Ishikawa (cell line): ENCODE data around the gene ARMC2.

Source experiments
- CEBPB ChIP-seq: IDR thresholded peaks from 2 replicates; pipeline ENCODE4 v1.6.1; 2012
- CREB1 ChIP-seq: IDR thresholded peaks from 2 replicates; pipeline ENCODE4 v1.6.1; 2012; ENCODE audit warnings: low read depth
- EGR1 ChIP-seq: IDR thresholded peaks from 2 replicates; pipeline ENCODE4 v1.6.1; 2012
- EP300 ChIP-seq: IDR thresholded peaks from 2 replicates; pipeline ENCODE4 v1.6.1; 2012; ENCODE audit warnings: borderline replicate concordance
- FOXM1 ChIP-seq: IDR thresholded peaks from 2 replicates; pipeline ENCODE4 v1.6.1; 2012; ENCODE audit warnings: low read depth, borderline replicate concordance
- MAX ChIP-seq: IDR thresholded peaks from 2 replicates; pipeline ENCODE4 v1.6.1; 2012
- NFIC ChIP-seq: IDR thresholded peaks from 2 replicates; pipeline ENCODE4 v1.6.1; 2012
- RAD21 ChIP-seq: IDR thresholded peaks from 2 replicates; pipeline ENCODE4 v1.6.1; 2012; ENCODE audit warnings: low read depth
- REST ChIP-seq: IDR thresholded peaks from 2 replicates; pipeline ENCODE4 v1.6.1; 2012; ENCODE audit warnings: low read depth, mild to moderate bottlenecking
- TAF1 ChIP-seq: IDR thresholded peaks from 2 replicates; pipeline ENCODE4 v1.6.1; 2012; ENCODE audit warnings: low read depth, mild to moderate bottlenecking
- TCF12 ChIP-seq: IDR thresholded peaks from 2 replicates; pipeline ENCODE4 v1.6.1; 2012; ENCODE audit warnings: low read depth
- TEAD4 ChIP-seq: IDR thresholded peaks from 2 replicates; pipeline ENCODE4 v1.6.1; 2012
- USF1 ChIP-seq: IDR thresholded peaks from 2 replicates; pipeline ENCODE4 v1.6.1; 2012
- YY1 ChIP-seq: IDR thresholded peaks from 2 replicates; pipeline ENCODE4 v1.6.1; 2012; ENCODE audit warnings: low read depth
- ZBTB7A ChIP-seq: IDR thresholded peaks from 2 replicates; pipeline ENCODE4 v1.6.1; 2012; ENCODE audit warnings: low read depth

The ARMC2 gene

DNA sequence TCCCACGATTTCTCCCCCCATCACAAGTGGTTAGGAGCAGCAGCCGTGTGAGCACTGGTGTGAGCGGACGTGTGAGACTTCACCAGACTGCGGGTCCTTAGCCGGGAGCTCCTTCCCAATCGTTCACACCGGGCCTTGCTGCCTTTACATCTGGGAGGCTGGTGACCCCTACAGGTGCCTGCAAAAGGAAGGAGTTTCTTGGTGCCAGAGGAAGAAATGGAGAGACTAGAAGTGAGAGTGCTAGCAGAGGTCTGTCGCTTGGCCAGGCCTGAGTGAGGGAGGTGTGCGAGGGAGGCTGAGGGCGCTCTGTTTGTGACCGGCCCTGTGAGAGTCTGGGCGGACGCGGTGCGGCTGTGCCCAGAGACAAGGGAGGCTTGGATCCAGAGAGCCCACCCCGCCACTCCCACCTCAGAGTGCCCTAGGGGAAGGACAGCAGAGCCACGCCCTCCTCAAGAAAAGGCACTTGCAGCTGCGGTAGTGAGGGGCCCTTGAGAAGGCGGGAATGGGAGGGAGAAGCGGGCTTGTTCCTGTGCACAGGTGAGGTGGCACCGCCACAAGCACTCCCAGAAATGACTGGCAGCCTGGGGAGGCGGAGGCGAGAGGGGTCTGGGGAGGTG, 10.0 kb upstream of the ARMC2 start:
- no peak for TF ChIP-seq USF1
- TF ChIP-seq RAD21 = peak; percentile 43
- TF ChIP-seq NFIC = no peak

DNA sequence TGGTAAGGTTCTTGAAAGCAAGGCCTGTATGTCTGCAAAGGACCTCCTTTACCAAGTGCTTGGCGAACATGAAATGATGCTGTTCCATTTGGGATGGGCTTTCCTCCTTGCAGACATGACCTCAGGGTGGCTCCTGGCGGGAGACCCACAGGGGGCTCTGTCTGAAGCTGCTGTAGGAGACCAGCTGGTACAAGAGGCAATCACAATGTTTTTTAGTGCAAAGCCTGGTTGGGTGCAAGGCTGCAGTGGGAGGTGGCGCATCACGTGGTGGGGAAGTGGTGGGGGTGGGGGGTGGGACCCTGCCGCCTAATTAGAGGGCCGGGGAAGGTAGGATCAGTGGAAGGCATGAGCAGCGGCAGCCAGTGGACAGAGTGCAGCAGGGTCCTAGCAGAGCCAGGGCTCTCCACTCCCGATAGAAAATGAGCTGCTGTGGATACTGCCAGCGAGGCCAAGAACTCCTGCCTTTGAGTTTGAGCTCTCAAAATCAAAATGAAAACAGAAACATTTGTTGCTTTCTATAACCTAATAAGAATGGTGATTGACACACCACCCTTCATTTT, 9.1 kb upstream of the ARMC2 start:
- no peak for TF ChIP-seq TEAD4
- TF ChIP-seq NFIC = no peak
- TF ChIP-seq EGR1 = no peak
- TF ChIP-seq TCF12 = no peak
- TF ChIP-seq EP300 = no peak
- TF ChIP-seq TAF1 = no peak
- no peak for TF ChIP-seq FOXM1
- no peak for TF ChIP-seq YY1
- TF ChIP-seq ZBTB7A = no peak
- no peak for TF ChIP-seq CEBPB
- TF ChIP-seq CREB1 = no peak
- TF ChIP-seq RAD21 = no peak
- no peak for TF ChIP-seq MAX
- no peak for TF ChIP-seq REST
- TF ChIP-seq USF1 = no peak

DNA sequence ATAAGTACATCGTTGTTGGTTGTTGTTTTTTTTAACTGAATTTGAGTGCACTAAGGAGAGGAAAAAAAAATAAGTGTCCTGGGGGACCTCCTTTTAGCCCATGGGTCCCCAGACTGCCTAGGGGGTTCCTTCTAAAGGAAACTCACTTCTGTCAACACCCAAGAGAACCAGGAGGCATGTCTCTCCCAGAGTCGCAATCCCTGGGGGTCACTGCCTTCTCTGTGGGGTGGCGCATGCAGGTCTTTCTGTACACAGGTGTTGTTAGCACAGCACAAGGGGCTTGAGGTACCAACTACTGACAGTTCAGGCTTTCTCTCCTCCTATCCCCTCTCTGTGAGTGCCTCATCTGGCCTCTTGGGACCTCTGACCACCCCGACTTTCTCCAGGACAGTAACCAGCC, 7.3 kb upstream of the ARMC2 start:
- TF ChIP-seq TEAD4 (no peak), TAF1 (no peak), TCF12 (no peak), EP300 (no peak), USF1 (no peak), EGR1 (no peak)

DNA sequence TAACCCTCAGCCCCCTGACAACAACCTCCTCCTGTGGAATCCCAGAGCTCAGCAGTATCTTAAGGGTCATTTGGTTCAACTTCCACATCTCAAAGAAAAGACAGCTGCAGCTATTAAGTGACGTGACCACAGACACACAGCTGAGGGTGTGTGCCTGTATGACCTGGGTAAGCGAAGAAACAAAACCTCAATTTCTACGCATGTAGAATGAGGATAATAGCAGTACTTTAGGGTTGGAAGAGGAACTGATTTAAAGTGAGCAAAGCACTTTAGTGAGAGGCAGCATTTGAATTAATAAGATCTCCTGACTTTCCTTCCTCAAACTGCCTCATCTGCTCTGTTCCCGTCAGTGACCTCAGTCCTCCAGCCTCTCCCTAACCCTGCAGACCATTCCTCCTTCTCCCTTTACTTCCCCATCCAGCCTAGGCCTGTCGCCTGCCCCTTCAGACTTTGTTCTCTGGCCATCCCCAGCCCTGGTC, 6.8 kb upstream of the ARMC2 start:
- TF ChIP-seq EP300 (no peak), TEAD4 (no peak), REST (no peak), EGR1 (no peak), MAX (no peak), FOXM1 (no peak), CREB1 (no peak), NFIC (no peak)

GRCh38 chr6:108844135-108844534, 4.1 kb upstream of the ARMC2 start:
- TF ChIP-seq YY1 (no peak), REST (no peak), USF1 (peak; percentile 74)
